Activated T-cell treated with anti-CD3 and anti-CD28 coated beads for 1 hour (primary cell): ENCODE measurements around the gene DPH2.

Experiments used
- DNase-seq: peaks from one replicate; pipeline ENCODE4 v3.0.0-alpha.2; 2020; ENCODE audit warnings: low read depth

The DPH2 gene

GRCh38 chr1:43969746-43970466 lies at the start of gene DPH2:
TSS of gene DPH2 (plus strand) at chr1:43970010. CDS start at chr1:43970176, 166 bp downstream.
- peak; percentile 91 for DNase-seq

GRCh38 chr1:43921022-43921421 lies 48.8 kb upstream of the DPH2 start:
- no peak for DNase-seq

GRCh38 chr1:43924516-43924915 lies 45.3 kb upstream of the DPH2 start:
- DNase-seq: no peak

- DNase-seq: no peak
Measured at GRCh38 chr1:43925846-43926245, 44.0 kb upstream of the DPH2 start.

- no peak for DNase-seq
Measured at GRCh38 chr1:43930168-43930948, 39.5 kb upstream of the DPH2 start.

- no peak for DNase-seq
Measured at GRCh38 chr1:43930949-43931275, 38.9 kb upstream of the DPH2 start.

- DNase-seq: no peak
Measured at GRCh38 chr1:43931711-43932660, 37.8 kb upstream of the DPH2 start.

GRCh38 chr1:43932786-43933385 lies 36.9 kb upstream of the DPH2 start:
- DNase-seq: no peak

GRCh38 chr1:43933386-43934100 lies 36.3 kb upstream of the DPH2 start, which contains the start of gene ARTN:
TSS of gene ARTN (plus strand) at chr1:43933801. CDS start at chr1:43935657, 1,856 bp downstream.
- DNase-seq: no peak

- DNase-seq: peak; percentile 34
Measured at GRCh38 chr1:43934101-43934985, 35.5 kb upstream of the DPH2 start.

GRCh38 chr1:43934986-43935324 lies 34.9 kb upstream of the DPH2 start:
- DNase-seq: no peak

GRCh38 chr1:43935711-43936427 lies 33.9 kb upstream of the DPH2 start:
- DNase-seq: no peak

- DNase-seq: no peak
Measured at GRCh38 chr1:43936431-43937151, 33.2 kb upstream of the DPH2 start.

GRCh38 chr1:43937179-43937865 lies 32.5 kb upstream of the DPH2 start:
- no peak for DNase-seq

- no peak for DNase-seq
Measured at GRCh38 chr1:43938383-43938782, 31.4 kb upstream of the DPH2 start.

GRCh38 chr1:43938892-43939587 lies 30.8 kb upstream of the DPH2 start:
- DNase-seq: no peak

GRCh38 chr1:43942411-43942810 lies 27.4 kb upstream of the DPH2 start:
- no peak for DNase-seq

- DNase-seq: no peak
Measured at GRCh38 chr1:43944860-43945259, 24.9 kb upstream of the DPH2 start.
